CD4-positive, alpha-beta T cell (primary cell): Measurements from ENCODE around the gene ATP2A3. TPM values are rescaled to one million over a fixed set of nuclear protein-coding genes. Genes with fewer than 3 reads are reported as not detected.

Experiments used
- ATAC-seq: fragments of 200-7000 bp; cut with Tn5 transposase; one replicate; pipeline ENCODE4 v1.10.0; 2022; ENCODE audit warnings: mild to moderate bottlenecking; ENCODE audit not compliant: poor library complexity
- CTCF ChIA-PET: fragments of 350-600 bp; sonication (Branson Sonifier 250); formaldehyde crosslinking; loops from one replicate; lab custom pipeline; 2021; ENCODE audit warnings: antibody characterized with exemption, inconsistent platforms; lab: Charles Lee
- POLR2A ChIA-PET: fragments of 350-600 bp; sonication (Branson Sonifier 250); formaldehyde crosslinking; loops from one replicate; lab custom pipeline; 2021; ENCODE audit warnings: antibody characterized with exemption, inconsistent platforms; lab: Charles Lee
- DNase-seq, 14 experiments: peaks; one replicate each; pipeline ENCODE4 v3.0.0-alpha.2; 2013 to 2020; ENCODE audit warnings: mixed read lengths in 2 of 14
- H3K27ac ChIP-seq, 2 donors: one replicate each; pipeline versions ENCODE4 v1.5.1 to v1.7.0; 2013; ENCODE audit warnings: low read length in 2 of 2, low read depth in 1 of 2, mild to moderate bottlenecking in 1 of 2
- H3K27me3 ChIP-seq, 2 experiments: 1 replicate in 1 of 2; 2 replicates in 1 of 2; pipeline versions ENCODE4 v1.6.1 to v1.7.0; 2013; ENCODE audit warnings: low read length in 2 of 2, control low read depth in 1 of 2, mild to moderate bottlenecking in 1 of 2, moderate library complexity in 1 of 2; ENCODE audit not compliant: insufficient read depth in 2 of 2, control insufficient read depth in 1 of 2
- H3K36me3 ChIP-seq: one replicate; pipeline ENCODE4 v1.6.1; 2013; ENCODE audit warnings: low read length, control low read depth; ENCODE audit not compliant: insufficient read depth
- H3K4me1 ChIP-seq: one replicate; pipeline ENCODE4 v1.6.1; 2013; ENCODE audit warnings: low read length, control low read depth; ENCODE audit not compliant: insufficient read depth
- H3K4me3 ChIP-seq: one replicate; pipeline ENCODE4 v1.5.1; 2013; ENCODE audit warnings: mild to moderate bottlenecking, low read length, moderate library complexity
- H3K9me3 ChIP-seq, 2 experiments: 1 replicate in 1 of 2; 2 replicates in 1 of 2; pipeline versions ENCODE4 v1.6.1 to v1.7.0; 2013; ENCODE audit warnings: low read length in 2 of 2, mild to moderate bottlenecking in 2 of 2, control low read depth in 1 of 2, moderate library complexity in 1 of 2; ENCODE audit not compliant: control insufficient read depth in 1 of 2, insufficient read depth in 1 of 2
- H3K27ac Mint-ChIP-seq: one replicate; pipeline ENCODE4 v1.8.0; 2020; ENCODE audit warnings: mixed read lengths
- H3K27me3 Mint-ChIP-seq: one replicate; pipeline ENCODE4 v1.8.0; 2021; ENCODE audit warnings: mixed read lengths
- H3K36me3 Mint-ChIP-seq: one replicate; pipeline ENCODE4 v1.8.0; 2021; ENCODE audit warnings: low read depth, mixed read lengths
- H3K4me1 Mint-ChIP-seq: one replicate; pipeline ENCODE4 v1.8.0; 2021; ENCODE audit warnings: low read depth, mixed read lengths
- H3K4me3 Mint-ChIP-seq: one replicate; pipeline ENCODE4 v1.8.0; 2020; ENCODE audit warnings: mild to moderate bottlenecking, mixed read lengths
- H3K9me3 Mint-ChIP-seq: one replicate; pipeline ENCODE4 v1.8.0; 2020; ENCODE audit warnings: mixed read lengths
- intact Hi-C, 2 experiments: fragments of 100-400 bp; cut with DNase I in 1 of 2; cut with micrococcal nuclease in 1 of 2; formaldehyde crosslinking; loops; one replicate each; pipeline versions ENCODE4 v1.15.1 to v1.9.0; 2023 to 2025; cut with DNase I, micrococcal nuclease
- total RNA-seq, 174 experiments: library from RNA in 2 of 174; stranded (reverse) in 2 of 174; gene quantifications; one replicate each; pipeline ENCODE4 v1.2.3 and lab custom pipeline; 2021 to 2026
- TF ChIP-seq, protein P1 (sequence below): fragments of 200-600 bp; IDR thresholded peaks from one replicate; pipeline ENCODE4 v1.8.0; 2022; ENCODE audit warnings: antibody characterized with exemption, mild to moderate bottlenecking

The ATP2A3 gene
- total RNA-seq, 2 experiments from 2014 or later, result 197 to 199 TPM

DNA sequence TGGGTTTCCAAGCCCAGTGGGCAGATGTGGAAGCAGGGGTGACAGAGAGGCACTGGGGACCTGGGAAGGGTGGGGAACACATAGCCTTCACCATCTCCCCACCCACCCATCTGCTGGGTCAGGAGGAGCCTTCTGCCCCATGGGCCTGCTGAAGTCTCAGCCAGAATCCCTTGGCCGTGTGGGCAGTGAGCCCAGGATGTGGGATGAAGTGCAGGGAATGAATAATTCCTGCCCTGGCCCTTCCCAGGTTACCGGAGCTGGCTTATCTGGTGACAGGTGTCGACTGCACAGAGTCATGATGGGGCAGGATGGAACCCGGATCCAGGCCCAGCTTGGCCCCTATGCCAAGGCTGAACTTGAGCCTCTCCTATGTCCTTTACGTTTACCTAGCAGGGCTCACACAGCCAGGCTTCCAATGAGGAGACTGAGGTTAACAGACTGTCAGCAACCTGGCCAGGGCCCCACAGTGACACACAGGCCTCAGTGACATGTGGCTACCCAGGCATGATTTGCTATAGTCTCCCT lies 17.5 kb downstream of the ATP2A3 start:
- ATAC-seq (no peak), DNase-seq (no peak)
- Mint-ChIP-seq H3K27me3 (no peaks in the 10 kb centered on the region), H3K27ac (no peak overlapping the region), H3K4me1 (no peaks in the 10 kb centered on the region), H3K9me3 (no peaks in the 10 kb centered on the region), H3K36me3 (peaks cover 71% of the 10 kb centered on the region), H3K4me3 (no peak overlapping the region)
- TF ChIP-seq, protein P1, sequence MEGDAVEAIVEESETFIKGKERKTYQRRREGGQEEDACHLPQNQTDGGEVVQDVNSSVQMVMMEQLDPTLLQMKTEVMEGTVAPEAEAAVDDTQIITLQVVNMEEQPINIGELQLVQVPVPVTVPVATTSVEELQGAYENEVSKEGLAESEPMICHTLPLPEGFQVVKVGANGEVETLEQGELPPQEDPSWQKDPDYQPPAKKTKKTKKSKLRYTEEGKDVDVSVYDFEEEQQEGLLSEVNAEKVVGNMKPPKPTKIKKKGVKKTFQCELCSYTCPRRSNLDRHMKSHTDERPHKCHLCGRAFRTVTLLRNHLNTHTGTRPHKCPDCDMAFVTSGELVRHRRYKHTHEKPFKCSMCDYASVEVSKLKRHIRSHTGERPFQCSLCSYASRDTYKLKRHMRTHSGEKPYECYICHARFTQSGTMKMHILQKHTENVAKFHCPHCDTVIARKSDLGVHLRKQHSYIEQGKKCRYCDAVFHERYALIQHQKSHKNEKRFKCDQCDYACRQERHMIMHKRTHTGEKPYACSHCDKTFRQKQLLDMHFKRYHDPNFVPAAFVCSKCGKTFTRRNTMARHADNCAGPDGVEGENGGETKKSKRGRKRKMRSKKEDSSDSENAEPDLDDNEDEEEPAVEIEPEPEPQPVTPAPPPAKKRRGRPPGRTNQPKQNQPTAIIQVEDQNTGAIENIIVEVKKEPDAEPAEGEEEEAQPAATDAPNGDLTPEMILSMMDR, result no peak
- Histone ChIP-seq H3K27ac (no peak overlapping the region), H3K27me3 (no peaks in the 10 kb centered on the region), H3K4me1 (no peaks in the 10 kb centered on the region), H3K36me3 (peaks cover 94% of the 10 kb centered on the region), H3K4me3 (no peak overlapping the region), H3K9me3 (peaks cover 0 to 9% of the 10 kb centered on the region in 2 experiments)
- CTCF ChIA-PET, result interaction anchor here (1.3 kb wide), 1 partner anchor 18 kb away, joined by 3 read pairs; no protein-coding TSS in a partner anchor
- intact Hi-C loops, result no loop called here
- POLR2A ChIA-PET, result interaction anchor here (0.8 kb wide), 1 partner anchor 18 kb away, joined by 3 read pairs; no protein-coding TSS in a partner anchor

DNA sequence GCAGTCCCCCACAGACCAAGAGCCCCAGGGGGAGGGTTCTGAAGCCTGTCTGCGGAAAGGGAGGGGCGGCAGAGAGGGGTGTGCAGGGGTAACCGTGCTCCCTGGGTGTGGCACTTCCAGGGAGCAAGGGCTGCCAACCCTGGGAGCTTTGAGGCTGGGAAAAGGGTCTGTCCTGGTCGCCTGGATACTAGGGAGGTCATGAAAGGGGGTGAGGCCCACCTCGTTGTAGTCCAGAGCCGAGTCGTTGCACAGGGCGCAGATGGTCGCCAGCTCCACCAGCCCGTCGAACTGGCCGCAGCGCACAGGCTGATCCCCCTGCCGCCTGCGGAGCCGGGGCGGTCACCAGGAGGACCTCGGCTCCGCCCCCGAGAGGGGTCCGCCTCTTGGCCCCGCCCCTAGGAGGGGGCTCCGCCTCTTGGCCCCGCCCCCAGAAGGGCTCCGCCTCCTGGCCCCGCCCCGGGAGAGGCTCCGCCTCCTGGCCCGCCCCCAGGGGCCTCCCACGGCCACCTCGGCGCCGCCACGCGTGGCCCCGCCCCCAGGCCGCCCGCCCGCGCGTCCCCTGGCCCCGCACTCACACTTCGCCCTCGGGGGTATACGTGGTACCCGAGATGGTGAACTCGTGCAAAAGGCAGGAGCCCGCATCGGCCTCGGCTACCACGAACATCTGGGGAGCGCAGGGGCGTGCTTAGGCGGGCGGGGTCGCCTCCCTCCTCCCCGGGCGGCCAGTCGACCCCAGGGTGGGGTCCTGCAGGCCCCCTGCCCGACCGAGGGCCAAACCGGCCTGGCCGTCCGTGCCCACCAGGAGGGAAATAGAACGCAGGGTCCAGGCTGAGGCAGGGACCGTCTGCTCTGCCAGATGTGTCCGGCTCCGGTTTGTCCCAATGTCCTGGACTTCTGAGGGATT lies 19.5 kb downstream of the ATP2A3 start:
- Mint-ChIP-seq H3K9me3 (no peaks in the 10 kb centered on the region), H3K27me3 (no peaks in the 10 kb centered on the region), H3K4me3 (no peak overlapping the region), H3K4me1 (no peaks in the 10 kb centered on the region), H3K36me3 (peaks cover 83% of the 10 kb centered on the region), H3K27ac (no peak overlapping the region)
- DNase-seq, result peak in 10 of 14 experiments; percentile 15 to 68 (median 38)
- Histone ChIP-seq H3K4me1 (no peaks in the 10 kb centered on the region), H3K4me3 (no peak overlapping the region), H3K36me3 (peaks cover 94% of the 10 kb centered on the region), H3K27me3 (no peaks in the 10 kb centered on the region), H3K9me3 (peaks cover 0 to 9% of the 10 kb centered on the region in 2 experiments), H3K27ac (no peak overlapping the region)
- ChIA-PET POLR2A (interaction anchor here (0.7 kb wide), 1 partner anchor 10 kb away, joined by 3 read pairs; no protein-coding TSS in a partner anchor), CTCF (interaction anchor here (1.7 kb wide), 1 partner anchor 31 kb away, joined by 4 read pairs; no protein-coding TSS in a partner anchor)
- intact Hi-C loops, result loop anchor here in 1 of 2 experiments (2.0 kb wide), 1 partner anchor 18 kb away; no protein-coding TSS in a partner anchor
- TF ChIP-seq, protein P1, result no peak
- ATAC-seq, result peak; percentile 96

DNA sequence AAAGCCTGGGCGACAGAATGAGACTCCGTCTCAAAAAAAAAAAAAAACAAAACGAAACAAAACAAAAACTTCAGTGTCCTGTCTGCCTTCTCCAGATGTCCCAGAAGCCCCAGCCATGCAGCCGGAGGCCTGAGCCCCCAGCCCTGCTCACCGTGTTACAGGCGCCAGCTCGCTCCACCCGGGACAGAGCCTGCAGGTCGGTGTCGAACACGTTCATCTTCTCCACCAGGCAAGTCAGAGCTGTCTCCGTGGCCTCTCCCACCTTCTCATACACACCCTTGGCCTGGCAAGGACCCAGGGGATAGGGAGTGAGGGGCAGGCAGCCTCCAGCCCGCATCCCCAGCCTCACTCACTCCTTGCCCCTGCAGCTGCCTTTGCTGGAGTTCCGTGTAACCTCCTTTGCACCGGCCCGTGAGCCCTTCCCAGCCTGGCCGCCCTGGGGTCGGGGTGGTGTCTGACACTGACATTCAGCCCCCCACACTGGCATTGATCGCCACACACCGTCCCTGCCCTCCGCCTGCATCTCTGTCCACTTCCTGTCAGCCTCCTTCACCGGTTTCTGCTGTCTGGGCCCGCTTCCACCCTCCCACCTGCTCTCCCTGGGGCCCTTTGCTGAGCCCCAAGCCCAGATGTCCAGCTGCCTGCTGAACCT lies 20.9 kb downstream of the ATP2A3 start:
- Mint-ChIP-seq H3K4me3 (no peak overlapping the region), H3K36me3 (peaks cover 83% of the 10 kb centered on the region), H3K27ac (no peak overlapping the region), H3K9me3 (no peaks in the 10 kb centered on the region), H3K27me3 (no peaks in the 10 kb centered on the region), H3K4me1 (no peaks in the 10 kb centered on the region)
- H3K36me3 ChIP-seq, result peaks cover 95% of the 10 kb centered on the region
- no peak for ATAC-seq
- intact Hi-C loops, result no loop called here
- peaks cover 0 to 9% of the 10 kb centered on the region in 2 experiments for H3K9me3 ChIP-seq
- POLR2A ChIA-PET, result no interaction called here
- no peak for DNase-seq
- TF ChIP-seq, protein P1, result no peak
- peak overlapping the region in 1 of 2 donors; percentile 13 for H3K27ac ChIP-seq
- CTCF ChIA-PET, result no interaction called here
- no peaks in the 10 kb centered on the region for H3K27me3 ChIP-seq
- H3K4me3 ChIP-seq, result no peak overlapping the region
- H3K4me1 ChIP-seq, result no peaks in the 10 kb centered on the region
